Measurements from ENCODE around the gene MOXD1. TPM values are rescaled to one million over a fixed set of nuclear protein-coding genes. Genes with fewer than 3 reads are reported as not detected.

The MOXD1 gene
- total and polyA plus RNA-seq, 2 of the 8 experiments (the other 6 are each of a cell fraction or from before 2014, with no cell fraction given) = 1.6 to 3.5 TPM

DNA sequence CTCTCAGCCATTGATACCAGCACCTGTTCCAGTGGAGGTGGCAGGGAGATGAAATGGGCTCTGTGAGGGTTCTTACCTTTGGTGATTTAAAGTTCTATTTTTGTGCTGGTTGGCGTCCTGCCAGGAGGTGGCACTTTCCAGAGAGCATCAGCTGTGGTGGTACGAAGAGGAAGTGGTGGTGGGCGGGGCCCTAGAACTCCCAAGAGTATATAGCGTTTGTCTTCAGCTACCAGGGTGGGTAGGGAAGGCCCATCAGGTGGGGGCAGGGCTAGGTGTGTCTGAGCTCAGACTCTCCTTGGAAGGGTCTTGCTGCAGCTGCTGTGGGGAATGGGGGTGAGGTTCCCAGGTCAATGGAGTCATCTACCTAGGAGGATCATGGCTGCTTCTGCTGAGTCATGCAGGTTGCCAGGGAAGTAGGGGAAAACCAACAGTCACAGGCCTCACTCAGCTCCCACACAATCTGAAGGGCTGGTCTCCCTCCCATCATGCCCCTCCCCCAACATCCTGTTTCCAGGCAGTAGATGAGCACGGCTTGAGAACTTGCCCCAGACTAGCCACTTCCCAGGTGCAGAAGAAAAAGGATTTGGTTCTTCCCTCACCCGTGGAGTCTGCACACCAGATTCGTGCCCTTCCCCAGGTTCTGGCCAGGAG lies 46.6 kb downstream of the MOXD1 start:
- no peaks in the 10 kb centered on the region for H3K27me3 ChIP-seq (replicated peaks in 1 of 4; ENCODE audit: control insufficient read depth in 3 of 4, extremely low read depth in 1 of 4, insufficient read depth in 3 of 4, low read length in 3 of 4)
- H3K9ac ChIP-seq (replicated peaks in 1 of 4; ENCODE audit: extremely low read depth in 1 of 4, low read depth in 3 of 4, low read length in 3 of 4) = no peak overlapping the region
- no peak overlapping the region for H3K14ac ChIP-seq (ENCODE audit: insufficient read length)
- H2AK5ac ChIP-seq (ENCODE audit: low read depth, low read length) = no peak overlapping the region
- TF ChIP-seq KDM5A (IDR thresholded peaks at IDR 0.05; ENCODE audit: low read length) (no peak), CEBPB (IDR thresholded peaks at IDR 0.05; ENCODE audit: low read depth, low read length) (no peak), MAFK (IDR thresholded peaks at IDR 0.05; ENCODE audit: low read depth, low read length) (peak; percentile 44; the same call in 1 of the 2 replicates), BACH1 (IDR thresholded peaks at IDR 0.05; ENCODE audit: low read length) (peak; percentile 33; the same call in 1 of the 2 replicates)
- TF ChIP-seq, protein P1, sequence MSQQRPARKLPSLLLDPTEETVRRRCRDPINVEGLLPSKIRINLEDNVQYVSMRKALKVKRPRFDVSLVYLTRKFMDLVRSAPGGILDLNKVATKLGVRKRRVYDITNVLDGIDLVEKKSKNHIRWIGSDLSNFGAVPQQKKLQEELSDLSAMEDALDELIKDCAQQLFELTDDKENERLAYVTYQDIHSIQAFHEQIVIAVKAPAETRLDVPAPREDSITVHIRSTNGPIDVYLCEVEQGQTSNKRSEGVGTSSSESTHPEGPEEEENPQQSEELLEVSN (IDR thresholded peaks at IDR 0.05) = no peak
- H4K5ac ChIP-seq (ENCODE audit: insufficient read length, low read depth, low read length) = no peak overlapping the region
- no peak overlapping the region for H2BK12ac ChIP-seq (ENCODE audit: low read depth, low read length)
- H4K20me1 ChIP-seq (replicated peaks in 1 of 2; ENCODE audit: control insufficient read depth in 1 of 2, insufficient read depth in 2 of 2, low read length in 2 of 2) = no peaks in the 10 kb centered on the region
- 0 out of 2 replicates have a peak overlapping the region, but pooled peaks have one; percentile 24 for H2AFZ ChIP-seq (ENCODE audit: low read length)
- no peak overlapping the region for H3K4me2 ChIP-seq (ENCODE audit: insufficient read depth in 1 of 2, low read depth in 2 of 2, low read length in 2 of 2)
- no peak overlapping the region for H3K18ac ChIP-seq (ENCODE audit: extremely low read depth, low read length)
- DNase-seq (ENCODE audit: low read depth in 1 of 2, low spot score in 2 of 2) = no peak
- H3K56ac ChIP-seq (replicated peaks; ENCODE audit: insufficient read length, low read depth, low read length) = no peak overlapping the region
- no peak overlapping the region for H2BK15ac ChIP-seq (ENCODE audit: low read length)
- H3K79me2 ChIP-seq (ENCODE audit: control insufficient read depth in 1 of 2, insufficient read depth in 2 of 2, low read length in 2 of 2) = no peaks in the 10 kb centered on the region
- no peaks in the 10 kb centered on the region for H3K23me2 ChIP-seq (ENCODE audit: low read depth, low read length)
- no peak overlapping the region for H4K91ac ChIP-seq (replicated peaks; ENCODE audit: insufficient read length, low read length)
- H3K4me3 ChIP-seq (ENCODE audit: extremely low read depth in 1 of 4, insufficient read depth in 2 of 4, low read depth in 3 of 4, low read length in 4 of 4) = no peak overlapping the region
- no peak overlapping the region for H3K23ac ChIP-seq (ENCODE audit: insufficient read length)
- H2BK5ac ChIP-seq (ENCODE audit: low read depth, low read length) = no peak overlapping the region
- H3K79me1 ChIP-seq (ENCODE audit: low read depth, low read length) = no peaks in the 10 kb centered on the region
- no peak overlapping the region for H4K8ac ChIP-seq (ENCODE audit: extremely low read depth, insufficient read depth, low read length)
- no peaks in the 10 kb centered on the region for H3K36me3 ChIP-seq (ENCODE audit: control insufficient read depth in 2 of 4, insufficient read depth in 4 of 4, low read length in 3 of 4)
- no peak overlapping the region for H3K4ac ChIP-seq (replicated peaks; ENCODE audit: insufficient read length, low read depth, low read length)
- H3K4me1 ChIP-seq (replicated peaks in 1 of 4; ENCODE audit: control insufficient read depth in 3 of 4, insufficient read depth in 4 of 4, low read length in 3 of 4) = no peaks in the 10 kb centered on the region
- H3K9me3 ChIP-seq (ENCODE audit: insufficient read depth in 2 of 2, low read depth in 1 of 2, low read length in 1 of 2) = peaks cover 0 to 2% of the 10 kb centered on the region in 2 experiments; a peak in 2 of 4 replicates
- CTCF ChIA-PET (ENCODE audit: partially characterized antibody) = interaction anchor here (0.9 to 2.6 kb wide), 5 partner anchors 15 to 726 kb away, joined by 3 to 6 read pairs (median 4); no protein-coding TSS in a partner anchor
- H2BK20ac ChIP-seq (ENCODE audit: low read length) = no peak overlapping the region
- no peak for FAIRE-seq
- no peak overlapping the region; the same call in 1 of the 2 replicates for H3K27ac ChIP-seq (ENCODE audit: low read depth, low read length)
- POLR2A ChIA-PET (ENCODE audit: partially characterized antibody) = interaction anchor here (1.1 kb wide), 1 partner anchor 11 kb away, joined by 3 read pairs; no protein-coding TSS in a partner anchor
- WGBS, 2 experiments (ENCODE audit: extremely low coverage in 1 of 2, insufficient coverage in 1 of 2, insufficient read length in 1 of 2, insufficient replicate concordance in 2 of 2, low coverage in 1 of 2, low lambda C conversion rate in 2 of 2, missing lambda C conversion rate in 1 of 2) = 78% methylated on average over 7 of the region's 7 CpGs; no CpG with 5 or more reads in 1 of the 2 experiments
- H2BK120ac ChIP-seq (replicated peaks; ENCODE audit: low read depth, low read length) = no peak overlapping the region
